Measurements from ENCODE around the gene NSF.
"Not testable (repeated sequence)": the region's sequence is repeated elsewhere in the genome, so short reads cannot be mapped to it uniquely, and the experiment has no call there.

Gene NSF

GRCh38 chr17:46753776-46754175 lies 163.3 kb downstream of the NSF start:
- Histone ChIP-seq H3K9me3 (ENCODE audit: control insufficient read depth, low read length) (no peaks in the 10 kb centered on the region), H3K4me1 (ENCODE audit: control insufficient read depth, insufficient read depth, low read length) (peaks cover 14% of the 10 kb centered on the region), H3K36me3 (ENCODE audit: control insufficient read depth, insufficient read depth, low read length) (no peaks in the 10 kb centered on the region), H3K9ac (ENCODE audit: low read length) (no peak overlapping the region), H3K4me3 (ENCODE audit: low read length) (no peak overlapping the region), H3K27me3 (ENCODE audit: control insufficient read depth, insufficient read depth, low read length) (no peaks in the 10 kb centered on the region)

- no peak overlapping the region for H3K9ac ChIP-seq (ENCODE audit: low read length)
- H3K4me3 ChIP-seq (ENCODE audit: low read length): no peak overlapping the region
- H3K27me3 ChIP-seq (ENCODE audit: control insufficient read depth, insufficient read depth, low read length): no peaks in the 10 kb centered on the region
- no peaks in the 10 kb centered on the region for H3K36me3 ChIP-seq (ENCODE audit: control insufficient read depth, insufficient read depth, low read length)
- peaks cover 22% of the 10 kb centered on the region for H3K4me1 ChIP-seq (ENCODE audit: control insufficient read depth, insufficient read depth, low read length)
- H3K9me3 ChIP-seq (ENCODE audit: control insufficient read depth, low read length): no peaks in the 10 kb centered on the region
These were observed 165.7 kb downstream of the NSF start for GRCh38 chr17:46756081-46756735.

GRCh38 chr17:46756861-46757260 lies 166.4 kb downstream of the NSF start:
- H3K36me3 ChIP-seq (ENCODE audit: control insufficient read depth, insufficient read depth, low read length): no peaks in the 10 kb centered on the region
- peaks cover 22% of the 10 kb centered on the region for H3K4me1 ChIP-seq (ENCODE audit: control insufficient read depth, insufficient read depth, low read length)
- H3K9me3 ChIP-seq (ENCODE audit: control insufficient read depth, low read length): no peaks in the 10 kb centered on the region
- H3K9ac ChIP-seq (ENCODE audit: low read length): no peak overlapping the region
- H3K4me3 ChIP-seq (ENCODE audit: low read length): no peak overlapping the region
- no peaks in the 10 kb centered on the region for H3K27me3 ChIP-seq (ENCODE audit: control insufficient read depth, insufficient read depth, low read length)

- H3K9ac ChIP-seq (ENCODE audit: low read length); H3K9me3 ChIP-seq (ENCODE audit: control insufficient read depth, low read length); H3K4me3 ChIP-seq (ENCODE audit: low read length); H3K36me3 ChIP-seq (ENCODE audit: control insufficient read depth, insufficient read depth, low read length); H3K27me3 ChIP-seq (ENCODE audit: control insufficient read depth, insufficient read depth, low read length): not testable (repeated sequence)
- H3K4me1 ChIP-seq (ENCODE audit: control insufficient read depth, insufficient read depth, low read length): peaks cover 22% of the 10 kb centered on the region
These were observed 167.1 kb downstream of the NSF start for GRCh38 chr17:46757588-46757987.

- Histone ChIP-seq H3K4me1 (ENCODE audit: control insufficient read depth, insufficient read depth, low read length) (peaks cover 22% of the 10 kb centered on the region), H3K4me3 (ENCODE audit: low read length) (no peak overlapping the region), H3K27me3 (ENCODE audit: control insufficient read depth, insufficient read depth, low read length) (no peaks in the 10 kb centered on the region), H3K36me3 (ENCODE audit: control insufficient read depth, insufficient read depth, low read length) (no peaks in the 10 kb centered on the region), H3K9ac (ENCODE audit: low read length) (no peak overlapping the region), H3K9me3 (ENCODE audit: control insufficient read depth, low read length) (no peaks in the 10 kb centered on the region)
These were observed 168.1 kb downstream of the NSF start for GRCh38 chr17:46758614-46759013.

- Histone ChIP-seq H3K4me1 (ENCODE audit: control insufficient read depth, insufficient read depth, low read length) (peaks cover 22% of the 10 kb centered on the region), H3K36me3 (ENCODE audit: control insufficient read depth, insufficient read depth, low read length) (no peaks in the 10 kb centered on the region), H3K9me3 (ENCODE audit: control insufficient read depth, low read length) (no peaks in the 10 kb centered on the region), H3K4me3 (ENCODE audit: low read length) (no peak overlapping the region), H3K9ac (ENCODE audit: low read length) (no peak overlapping the region), H3K27me3 (ENCODE audit: control insufficient read depth, insufficient read depth, low read length) (no peaks in the 10 kb centered on the region)
These were observed 168.7 kb downstream of the NSF start for GRCh38 chr17:46759141-46759540.

- Histone ChIP-seq H3K27me3 (ENCODE audit: control insufficient read depth, insufficient read depth, low read length) (no peaks in the 10 kb centered on the region), H3K36me3 (ENCODE audit: control insufficient read depth, insufficient read depth, low read length) (no peaks in the 10 kb centered on the region), H3K9me3 (ENCODE audit: control insufficient read depth, low read length) (no peaks in the 10 kb centered on the region), H3K4me1 (ENCODE audit: control insufficient read depth, insufficient read depth, low read length) (peaks cover 8% of the 10 kb centered on the region), H3K4me3 (ENCODE audit: low read length) (no peak overlapping the region), H3K9ac (ENCODE audit: low read length) (no peak overlapping the region)
These were observed 172.9 kb downstream of the NSF start for GRCh38 chr17:46763416-46763815.

- Histone ChIP-seq H3K4me3 (ENCODE audit: low read length) (no peak overlapping the region), H3K27me3 (ENCODE audit: control insufficient read depth, insufficient read depth, low read length) (no peaks in the 10 kb centered on the region), H3K4me1 (ENCODE audit: control insufficient read depth, insufficient read depth, low read length) (peaks cover 4% of the 10 kb centered on the region), H3K9me3 (ENCODE audit: control insufficient read depth, low read length) (no peaks in the 10 kb centered on the region), H3K9ac (ENCODE audit: low read length) (no peak overlapping the region), H3K36me3 (ENCODE audit: control insufficient read depth, insufficient read depth, low read length) (no peaks in the 10 kb centered on the region)
These were observed 173.7 kb downstream of the NSF start for GRCh38 chr17:46764000-46764708.

GRCh38 chr17:46764709-46765401 lies 174.4 kb downstream of the NSF start:
- no peaks in the 10 kb centered on the region for H3K4me1 ChIP-seq (ENCODE audit: control insufficient read depth, insufficient read depth, low read length)
- H3K9ac ChIP-seq (ENCODE audit: low read length): no peak overlapping the region
- no peaks in the 10 kb centered on the region for H3K9me3 ChIP-seq (ENCODE audit: control insufficient read depth, low read length)
- H3K4me3 ChIP-seq (ENCODE audit: low read length): no peak overlapping the region
- no peaks in the 10 kb centered on the region for H3K36me3 ChIP-seq (ENCODE audit: control insufficient read depth, insufficient read depth, low read length)
- peaks cover under 1% of the 10 kb centered on the region for H3K27me3 ChIP-seq (ENCODE audit: control insufficient read depth, insufficient read depth, low read length)

- H3K36me3 ChIP-seq (ENCODE audit: control insufficient read depth, insufficient read depth, low read length): no peaks in the 10 kb centered on the region
- no peak overlapping the region for H3K9ac ChIP-seq (ENCODE audit: low read length)
- no peaks in the 10 kb centered on the region for H3K4me1 ChIP-seq (ENCODE audit: control insufficient read depth, insufficient read depth, low read length)
- H3K9me3 ChIP-seq (ENCODE audit: control insufficient read depth, low read length): no peaks in the 10 kb centered on the region
- peaks cover 7% of the 10 kb centered on the region for H3K27me3 ChIP-seq (ENCODE audit: control insufficient read depth, insufficient read depth, low read length)
- H3K4me3 ChIP-seq (ENCODE audit: low read length): no peak overlapping the region
These were observed 175.0 kb downstream of the NSF start for GRCh38 chr17:46765453-46765852.

- peaks cover 12% of the 10 kb centered on the region for H3K27me3 ChIP-seq (ENCODE audit: control insufficient read depth, insufficient read depth, low read length)
- no peak overlapping the region for H3K4me3 ChIP-seq (ENCODE audit: low read length)
- H3K9ac ChIP-seq (ENCODE audit: low read length): no peak overlapping the region
- no peaks in the 10 kb centered on the region for H3K4me1 ChIP-seq (ENCODE audit: control insufficient read depth, insufficient read depth, low read length)
- H3K9me3 ChIP-seq (ENCODE audit: control insufficient read depth, low read length): no peaks in the 10 kb centered on the region
- H3K36me3 ChIP-seq (ENCODE audit: control insufficient read depth, insufficient read depth, low read length): no peaks in the 10 kb centered on the region
These were observed 176.3 kb downstream of the NSF start for GRCh38 chr17:46766493-46767491.
